Esophagus squamous epithelium (tissue), 4 donors: Measurements from ENCODE around the gene ABAT.

Experiments used
- CTCF ChIP-seq, 6 experiments: fragments of 450-650 bp in 4 of 6; fragments of 200-600 bp in 2 of 6; sonication (generic) in 2 of 6; IDR thresholded peaks; one replicate each; pipeline ENCODE4 v1.5.1; 2016 to 2019; ENCODE audit warnings: antibody characterized with exemption in 6 of 6, mild to moderate bottlenecking in 4 of 6, moderate library complexity in 4 of 6
- POLR2A ChIP-seq, 4 donors: fragments of 450-650 bp; IDR thresholded peaks; one replicate each; pipeline ENCODE4 v1.6.1; 2017; ENCODE audit warnings: antibody characterized with exemption in 4 of 4, mild to moderate bottlenecking in 4 of 4, moderate library complexity in 3 of 4

GRCh38 chr16:8663192-8664089, 11.0 kb upstream of the ABAT start:
- TF ChIP-seq POLR2A (IDR thresholded peaks at IDR 0.05), result no peak
- TF ChIP-seq CTCF (IDR thresholded peaks at IDR 0.05), result no peak
